WERI-Rb-1 (cell line): ENCODE results near the gene RABL2A.
"Not testable (repeated sequence)": the region's sequence is repeated elsewhere in the genome, so short reads cannot be mapped to it uniquely, and the experiment has no call there.

Experiments
- DNase-seq: peaks from one replicate; pipeline ENCODE4 v3.0.0-alpha.2; 2020
- H3K27ac ChIP-seq: fragments of 250-450 bp; sonication (Bioruptor Pico); 2 replicates; pipeline ENCODE4 v1.5.1; 2020; ENCODE audit warnings: mild to moderate bottlenecking, moderate library complexity
- H3K27me3 ChIP-seq: fragments of 250-450 bp; sonication (Bioruptor Pico); 2 replicates; pipeline ENCODE4 v1.5.1; 2021; ENCODE audit warnings: mild to moderate bottlenecking, low read depth, moderate library complexity; ENCODE audit not compliant: insufficient read depth, severe bottlenecking
- H3K36me3 ChIP-seq: fragments of 250-450 bp; sonication (Bioruptor Pico); 2 replicates; pipeline ENCODE4 v1.5.1; 2020; ENCODE audit warnings: mild to moderate bottlenecking, moderate library complexity
- H3K4me3 ChIP-seq: 2 replicates; pipeline ENCODE4 v1.5.1; 2011; ENCODE audit warnings: low read depth, mild to moderate bottlenecking, control low read depth, low read length
- H3K9me3 ChIP-seq: fragments of 250-450 bp; sonication (Bioruptor Pico); 2 replicates; pipeline ENCODE4 v1.5.1; 2021; ENCODE audit warnings: mild to moderate bottlenecking, moderate library complexity; ENCODE audit not compliant: severe bottlenecking
- TF ChIP-seq, protein P1 (sequence below): IDR thresholded peaks from 2 replicates; pipeline ENCODE4 v1.5.1; 2011; ENCODE audit warnings: low read depth, mild to moderate bottlenecking, control low read depth, inconsistent platforms, low read length

Gene RABL2A

DNA sequence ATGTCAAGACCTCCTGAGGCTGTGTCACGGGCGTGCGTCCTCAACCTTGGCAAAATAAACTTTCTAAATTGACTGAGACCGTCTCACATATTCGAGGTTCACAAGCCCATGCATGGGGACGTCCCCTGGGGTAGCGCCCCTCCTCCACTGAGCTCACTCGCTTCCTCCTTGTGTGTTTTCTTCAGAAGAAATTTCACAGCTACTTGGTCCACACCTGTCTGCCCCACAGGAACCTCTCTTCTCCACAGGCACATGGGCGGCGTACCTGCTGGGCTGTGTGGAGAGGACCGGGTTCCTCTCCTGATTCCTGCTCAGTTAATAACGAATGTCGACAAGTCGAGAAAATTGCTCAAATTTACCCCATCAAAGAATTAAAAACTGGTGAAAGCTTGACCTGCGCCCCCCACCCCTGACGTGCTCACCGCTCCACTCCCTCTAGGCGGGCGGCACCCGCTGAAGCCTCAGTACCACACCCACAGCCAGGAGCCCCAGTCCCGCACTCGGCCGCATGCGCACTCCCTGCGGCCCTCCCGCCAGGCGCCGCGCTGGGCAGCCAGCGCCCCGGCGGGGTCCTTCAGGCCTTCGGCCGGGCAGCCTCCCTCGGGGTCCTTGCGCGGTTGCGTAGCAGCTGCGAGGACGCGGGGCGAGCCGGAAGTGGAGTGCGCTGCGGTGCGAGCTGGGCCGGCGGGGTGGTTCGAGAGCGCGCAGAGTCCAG, at the start of gene RABL2A:
Gene RABL2A (plus strand): TSS at position 651 of the 715 bp plus-strand sequence. CDS start 1,341 bp downstream, outside the sequence.
- peak; percentile 74 for DNase-seq
- H3K9me3 ChIP-seq, H3K27me3 ChIP-seq, H3K27ac ChIP-seq, H3K36me3 ChIP-seq: not testable (repeated sequence)
- H3K4me3 ChIP-seq, result peak within 1 kb of the TSS; percentile 48

DNA sequence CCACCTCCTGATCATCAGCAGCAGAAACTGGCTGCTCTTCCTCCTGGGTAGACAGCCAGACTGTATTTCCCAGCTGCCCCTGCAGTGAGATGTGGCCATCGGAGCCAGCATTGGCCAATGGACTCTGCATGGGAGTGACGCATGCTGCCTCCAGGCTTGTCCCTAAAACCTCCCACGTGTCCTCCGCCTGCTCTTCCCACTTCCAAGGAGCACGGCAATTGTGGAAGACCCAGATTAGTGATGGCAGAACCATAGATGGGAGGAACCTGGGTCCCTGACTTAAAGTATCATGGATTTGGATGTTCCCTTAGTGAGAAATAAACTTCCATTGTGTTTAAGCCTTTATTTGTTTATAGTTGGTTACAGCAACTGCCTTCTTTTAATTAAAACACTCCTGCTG, 48.6 kb upstream of the RABL2A start:
- H3K4me3 ChIP-seq, H3K36me3 ChIP-seq, H3K9me3 ChIP-seq, H3K27ac ChIP-seq, H3K27me3 ChIP-seq: not testable (repeated sequence)
- DNase-seq, result peak; percentile 26

DNA sequence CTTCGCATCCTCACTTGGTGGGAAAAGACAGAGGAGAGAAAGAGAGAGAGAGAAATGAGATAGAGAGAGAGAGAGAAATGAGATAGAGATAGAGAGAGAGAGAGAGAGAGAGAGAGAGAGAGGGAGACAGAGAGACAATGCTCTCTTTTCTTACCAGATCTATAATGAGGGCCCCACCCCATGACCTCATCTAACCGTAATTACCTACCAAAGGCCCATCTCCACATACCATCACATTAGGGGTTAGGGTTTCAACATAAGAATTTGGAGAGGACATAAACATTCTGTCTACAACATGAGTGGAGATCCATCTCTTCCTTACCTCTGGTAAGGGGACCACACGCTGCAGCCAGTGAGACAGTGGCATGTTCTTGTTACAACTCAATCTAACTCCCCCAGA, 44.6 kb upstream of the RABL2A start:
- not testable (repeated sequence) for DNase-seq

DNA sequence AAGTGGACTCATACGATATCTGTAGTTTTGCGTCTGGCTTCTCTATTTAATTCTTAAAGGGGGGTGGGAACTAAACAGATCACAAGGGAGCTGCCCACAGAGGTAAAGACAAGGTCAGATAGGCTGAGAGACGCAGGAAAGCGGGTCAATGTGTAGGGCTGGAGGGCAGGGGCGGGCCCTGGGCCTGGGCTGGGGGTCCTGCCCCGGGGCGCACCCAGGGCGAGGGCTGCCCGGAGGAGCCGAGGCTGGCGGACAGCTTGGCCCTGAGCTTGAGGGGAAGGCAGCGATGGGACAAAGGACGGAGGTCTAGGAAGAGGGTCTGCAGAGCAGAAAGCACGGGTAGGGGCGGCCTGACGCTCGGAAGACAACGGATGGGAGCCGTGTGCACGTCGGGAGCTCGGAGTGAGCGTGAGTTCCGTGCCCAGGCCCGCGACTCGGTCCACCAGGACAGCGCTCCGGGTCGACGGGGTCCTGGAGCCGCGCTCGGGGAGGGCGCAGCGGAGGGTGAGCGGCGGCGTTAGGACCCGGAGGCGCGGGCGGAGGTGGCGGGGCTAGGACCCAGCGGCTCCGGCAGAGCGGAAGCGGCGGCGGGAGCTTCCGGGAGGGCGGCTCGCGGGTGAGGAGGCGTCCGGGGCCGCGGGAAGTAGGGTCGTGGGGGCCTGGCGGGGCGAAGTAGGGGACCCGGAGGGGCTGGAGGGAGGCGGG, 43.4 kb upstream of the RABL2A start:
- H3K27me3 ChIP-seq, H3K9me3 ChIP-seq, H3K36me3 ChIP-seq: not testable (repeated sequence)
- Histone ChIP-seq H3K27ac (peak overlapping the region; percentile 86), H3K4me3 (peak overlapping the region; percentile 62)
- DNase-seq, result peak; percentile 84

More for the DNA sequence above, 44.6 kb upstream of the RABL2A start:
- H3K9me3 ChIP-seq, H3K36me3 ChIP-seq, H3K27ac ChIP-seq, H3K4me3 ChIP-seq, H3K27me3 ChIP-seq: not testable (repeated sequence)

DNA sequence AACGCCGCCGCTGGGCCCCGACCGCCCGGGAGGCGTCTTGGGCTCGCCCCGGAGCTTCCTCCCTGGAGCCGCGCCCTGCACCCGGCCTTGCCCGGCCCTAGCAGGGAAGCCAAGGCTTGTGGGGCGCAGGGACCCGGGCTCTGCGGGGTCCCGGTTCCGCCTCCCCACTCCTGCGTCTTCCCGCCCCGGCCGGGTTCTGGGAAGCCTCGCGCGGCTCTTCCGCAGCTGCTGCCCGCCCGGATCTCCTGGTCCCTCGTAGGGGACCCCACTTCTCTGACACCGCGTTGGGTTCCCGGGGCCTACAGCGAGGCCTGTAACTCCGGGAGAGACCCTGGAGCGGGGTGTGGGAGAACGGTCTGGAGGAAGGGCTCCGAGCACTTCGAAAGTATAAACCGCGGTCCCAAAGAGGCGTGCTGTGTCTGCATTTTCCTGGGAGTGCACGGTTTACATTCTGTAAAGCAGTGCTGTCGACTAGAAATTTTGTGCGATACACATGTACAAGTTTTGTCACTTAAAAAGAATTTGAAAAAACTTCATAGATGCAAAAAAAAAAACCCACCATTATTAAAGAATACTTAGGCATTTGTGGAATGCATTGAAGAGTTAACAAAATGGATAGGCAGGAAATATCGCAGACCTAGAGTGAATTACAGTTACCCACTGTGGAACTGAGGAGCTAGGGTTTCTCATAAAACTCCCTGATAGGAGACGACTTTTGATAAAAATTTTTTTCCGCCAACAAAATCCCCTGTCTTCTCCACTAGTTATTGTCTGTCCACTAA, 42.6 kb upstream of the RABL2A start:
- not testable (repeated sequence) for H3K36me3 ChIP-seq, H3K27ac ChIP-seq, H3K27me3 ChIP-seq, H3K9me3 ChIP-seq, DNase-seq
- H3K4me3 ChIP-seq, result peak overlapping the region; percentile 62

DNA sequence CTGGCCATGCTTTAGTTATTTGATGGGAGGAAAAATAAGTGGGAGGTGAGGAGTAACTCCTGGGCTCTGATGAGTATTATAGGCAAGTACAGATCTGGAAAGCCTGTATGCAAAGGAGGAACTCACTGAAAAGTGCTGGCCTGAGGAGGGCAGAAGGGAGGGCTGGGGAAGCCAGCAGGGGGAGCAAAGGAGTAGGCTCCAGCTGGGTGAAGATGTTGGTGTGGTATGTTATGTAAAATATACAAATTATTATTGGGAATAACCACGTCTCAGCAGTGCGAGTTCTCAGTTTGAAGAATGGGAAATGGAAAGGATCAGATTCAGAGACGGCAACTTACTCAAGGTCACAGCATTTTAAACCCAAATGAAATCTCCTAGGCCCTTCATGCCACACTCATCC, 39.9 kb upstream of the RABL2A start:
- peak; percentile 59 for DNase-seq
- H3K27me3 ChIP-seq, H3K36me3 ChIP-seq, H3K4me3 ChIP-seq, H3K27ac ChIP-seq, H3K9me3 ChIP-seq: not testable (repeated sequence)
- TF ChIP-seq, protein P1, sequence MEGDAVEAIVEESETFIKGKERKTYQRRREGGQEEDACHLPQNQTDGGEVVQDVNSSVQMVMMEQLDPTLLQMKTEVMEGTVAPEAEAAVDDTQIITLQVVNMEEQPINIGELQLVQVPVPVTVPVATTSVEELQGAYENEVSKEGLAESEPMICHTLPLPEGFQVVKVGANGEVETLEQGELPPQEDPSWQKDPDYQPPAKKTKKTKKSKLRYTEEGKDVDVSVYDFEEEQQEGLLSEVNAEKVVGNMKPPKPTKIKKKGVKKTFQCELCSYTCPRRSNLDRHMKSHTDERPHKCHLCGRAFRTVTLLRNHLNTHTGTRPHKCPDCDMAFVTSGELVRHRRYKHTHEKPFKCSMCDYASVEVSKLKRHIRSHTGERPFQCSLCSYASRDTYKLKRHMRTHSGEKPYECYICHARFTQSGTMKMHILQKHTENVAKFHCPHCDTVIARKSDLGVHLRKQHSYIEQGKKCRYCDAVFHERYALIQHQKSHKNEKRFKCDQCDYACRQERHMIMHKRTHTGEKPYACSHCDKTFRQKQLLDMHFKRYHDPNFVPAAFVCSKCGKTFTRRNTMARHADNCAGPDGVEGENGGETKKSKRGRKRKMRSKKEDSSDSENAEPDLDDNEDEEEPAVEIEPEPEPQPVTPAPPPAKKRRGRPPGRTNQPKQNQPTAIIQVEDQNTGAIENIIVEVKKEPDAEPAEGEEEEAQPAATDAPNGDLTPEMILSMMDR, result peak; percentile 50; the same call in 1 of the 2 replicates

DNA sequence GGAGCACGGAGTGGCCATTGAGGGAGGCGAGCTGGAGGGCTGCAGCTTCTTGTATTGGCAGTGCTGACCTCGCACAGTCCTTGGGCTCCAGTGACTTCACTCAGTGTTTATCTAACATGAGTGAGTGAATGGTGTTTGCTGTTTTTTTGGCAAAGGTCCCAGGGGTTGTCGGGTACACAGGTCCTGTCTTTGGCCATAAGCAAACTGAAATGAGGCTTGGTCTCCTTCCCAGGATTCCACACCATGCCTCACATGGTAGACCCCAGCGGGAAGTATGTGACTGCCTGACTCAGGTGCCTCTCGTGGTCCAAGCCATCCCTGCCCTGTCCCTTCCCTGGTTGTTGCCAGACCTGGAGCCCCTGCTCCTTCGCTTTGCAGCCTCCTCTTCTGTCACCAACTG, 37.5 kb upstream of the RABL2A start:
- not testable (repeated sequence) for H3K27me3 ChIP-seq, DNase-seq, H3K27ac ChIP-seq, H3K36me3 ChIP-seq, H3K4me3 ChIP-seq, H3K9me3 ChIP-seq

DNA sequence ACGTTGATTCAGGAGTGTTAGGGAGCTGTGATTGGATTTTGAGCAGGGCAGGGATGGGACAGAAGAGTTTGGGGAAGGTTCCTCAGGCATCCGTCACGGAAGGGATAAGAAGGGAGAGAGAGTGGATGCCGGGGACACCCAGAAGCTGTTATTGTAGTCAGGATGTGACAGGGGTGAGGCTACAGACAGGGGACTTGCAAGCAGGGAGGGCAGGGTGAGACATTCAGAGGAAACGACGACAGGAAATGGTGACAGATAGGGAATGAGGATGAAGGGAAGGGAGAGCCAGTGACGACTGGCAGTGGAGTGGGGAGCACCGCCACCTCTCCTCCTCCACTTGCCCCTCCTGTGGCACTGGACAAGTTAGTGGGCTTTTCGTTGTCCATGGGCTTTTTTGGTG, 35.1 kb upstream of the RABL2A start:
- H3K4me3 ChIP-seq, H3K27me3 ChIP-seq, DNase-seq, H3K27ac ChIP-seq, H3K36me3 ChIP-seq, H3K9me3 ChIP-seq: not testable (repeated sequence)

DNA sequence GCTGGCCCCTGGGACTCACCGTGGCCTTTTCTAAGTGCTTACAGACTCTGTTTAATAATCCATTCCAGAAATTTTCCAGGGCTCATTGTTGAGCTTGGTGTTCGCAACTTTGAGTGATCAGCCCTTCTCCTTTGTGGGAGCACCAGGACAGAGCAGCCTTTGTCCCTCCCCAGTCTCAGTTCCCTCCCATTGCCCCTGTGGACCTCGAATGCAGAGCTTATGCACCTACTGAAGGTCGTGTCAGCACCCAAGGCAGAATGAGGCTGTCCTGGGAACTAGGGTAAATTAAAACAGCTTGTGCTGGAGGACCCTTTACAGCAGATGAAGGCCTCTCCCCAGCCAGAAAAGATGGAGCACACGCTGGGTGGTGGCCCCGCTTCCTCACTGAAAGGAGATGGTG, 33.8 kb upstream of the RABL2A start:
- H3K27ac ChIP-seq, H3K27me3 ChIP-seq, H3K36me3 ChIP-seq, H3K9me3 ChIP-seq, H3K4me3 ChIP-seq, DNase-seq: not testable (repeated sequence)

DNA sequence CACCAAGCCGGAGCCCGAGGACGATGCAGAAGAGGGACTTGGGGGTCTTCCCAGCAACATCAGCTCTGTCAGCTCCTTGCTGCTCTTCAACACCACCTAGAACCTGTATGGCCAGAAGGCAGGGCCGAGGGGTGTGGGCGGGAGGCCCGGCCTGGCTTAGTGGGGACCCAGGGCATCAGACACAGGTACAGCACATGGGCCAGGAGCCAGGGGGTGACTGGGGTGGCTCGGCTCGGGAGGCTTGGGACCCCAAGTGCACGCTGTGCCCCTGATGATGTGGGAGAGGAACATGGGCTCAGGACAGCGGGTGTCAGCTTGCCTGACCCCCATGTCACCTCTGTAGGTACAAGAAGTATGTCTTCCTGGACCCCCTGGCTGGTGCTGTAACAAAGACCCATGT, 31.3 kb upstream of the RABL2A start:
- H3K27me3 ChIP-seq, H3K9me3 ChIP-seq, DNase-seq, H3K36me3 ChIP-seq, H3K27ac ChIP-seq, H3K4me3 ChIP-seq: not testable (repeated sequence)

DNA sequence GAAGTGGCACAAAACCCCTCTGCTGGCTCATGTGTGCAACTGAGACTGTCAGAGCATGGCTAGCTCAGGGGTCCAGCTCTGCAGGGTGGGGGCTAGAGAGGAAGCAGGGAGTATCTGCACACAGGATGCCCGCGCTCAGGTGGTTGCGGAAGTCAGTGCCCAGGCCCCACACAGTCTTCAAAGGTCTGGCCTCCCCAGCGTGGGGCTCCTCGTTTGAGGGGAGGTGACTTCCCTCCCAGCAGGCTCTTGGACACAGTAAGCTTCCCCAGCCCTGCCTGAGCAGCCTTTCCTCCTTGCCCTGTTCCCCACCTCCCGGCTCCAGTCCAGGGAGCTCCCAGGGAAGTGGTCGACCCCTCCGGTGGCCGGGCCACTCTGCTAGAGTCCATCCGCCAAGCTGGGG, 29.9 kb upstream of the RABL2A start:
- DNase-seq, H3K27ac ChIP-seq, H3K9me3 ChIP-seq, H3K27me3 ChIP-seq, H3K4me3 ChIP-seq, H3K36me3 ChIP-seq: not testable (repeated sequence)

DNA sequence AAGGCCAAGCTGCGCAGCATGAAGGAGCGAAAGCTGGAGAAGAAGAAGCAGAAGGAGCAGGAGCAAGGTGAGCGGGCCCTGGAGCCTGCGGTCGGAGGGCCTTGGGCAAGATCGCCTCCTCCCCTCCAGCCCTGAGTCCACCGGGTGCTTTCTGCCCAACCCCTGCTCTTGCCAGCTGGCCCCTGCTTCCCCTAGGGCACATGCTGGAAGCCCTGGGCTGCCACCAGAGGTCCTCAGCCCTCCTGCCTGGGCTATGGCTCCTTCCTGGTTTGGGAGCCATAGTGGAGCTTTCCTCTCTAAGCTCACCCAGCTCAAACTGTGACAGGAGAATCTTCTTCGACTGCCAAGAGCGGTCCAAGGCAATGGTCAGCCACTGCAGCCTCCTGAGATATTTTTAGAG, 29.5 kb upstream of the RABL2A start:
- peak; percentile 27 for DNase-seq
- not testable (repeated sequence) for H3K36me3 ChIP-seq, H3K27ac ChIP-seq, H3K9me3 ChIP-seq, H3K27me3 ChIP-seq, H3K4me3 ChIP-seq

DNA sequence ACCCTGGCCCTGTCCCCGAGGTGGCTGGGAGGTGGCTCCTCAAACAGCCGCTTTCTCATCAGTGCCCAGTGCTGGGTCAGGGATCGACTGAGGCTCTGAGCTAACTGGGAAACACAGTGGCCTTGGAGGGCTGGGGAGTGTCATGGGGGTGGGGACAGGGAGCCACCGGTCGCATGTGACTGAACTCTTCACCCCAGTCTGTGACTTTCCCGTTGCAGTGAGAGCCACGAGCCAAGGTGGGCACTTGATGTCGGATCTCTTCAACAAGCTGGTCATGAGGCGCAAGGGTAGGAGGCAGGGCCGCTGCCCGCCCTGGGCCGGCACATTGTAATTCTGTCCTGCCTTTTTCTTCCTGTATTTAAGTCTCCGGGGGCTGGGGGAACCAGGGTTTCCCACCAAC, 28.9 kb upstream of the RABL2A start:
- not testable (repeated sequence) for H3K27me3 ChIP-seq, H3K4me3 ChIP-seq, H3K9me3 ChIP-seq, DNase-seq, H3K27ac ChIP-seq, H3K36me3 ChIP-seq
